GM19025 (cell line): ENCODE measurements around the gene PRKAB2.
"Not testable (repeated sequence)": the region's sequence is repeated elsewhere in the genome, so short reads cannot be mapped to it uniquely, and the experiment has no call there.

Experiments
- ATAC-seq: cut with Tn5 transposase; IDR thresholded peaks from one replicate; pipeline ENCODE4 v1.9.1; 2021; ENCODE audit warnings: mild to moderate bottlenecking, low read depth, moderate library complexity; ENCODE audit not compliant: unreplicated experiment

PRKAB2 gene

DNA sequence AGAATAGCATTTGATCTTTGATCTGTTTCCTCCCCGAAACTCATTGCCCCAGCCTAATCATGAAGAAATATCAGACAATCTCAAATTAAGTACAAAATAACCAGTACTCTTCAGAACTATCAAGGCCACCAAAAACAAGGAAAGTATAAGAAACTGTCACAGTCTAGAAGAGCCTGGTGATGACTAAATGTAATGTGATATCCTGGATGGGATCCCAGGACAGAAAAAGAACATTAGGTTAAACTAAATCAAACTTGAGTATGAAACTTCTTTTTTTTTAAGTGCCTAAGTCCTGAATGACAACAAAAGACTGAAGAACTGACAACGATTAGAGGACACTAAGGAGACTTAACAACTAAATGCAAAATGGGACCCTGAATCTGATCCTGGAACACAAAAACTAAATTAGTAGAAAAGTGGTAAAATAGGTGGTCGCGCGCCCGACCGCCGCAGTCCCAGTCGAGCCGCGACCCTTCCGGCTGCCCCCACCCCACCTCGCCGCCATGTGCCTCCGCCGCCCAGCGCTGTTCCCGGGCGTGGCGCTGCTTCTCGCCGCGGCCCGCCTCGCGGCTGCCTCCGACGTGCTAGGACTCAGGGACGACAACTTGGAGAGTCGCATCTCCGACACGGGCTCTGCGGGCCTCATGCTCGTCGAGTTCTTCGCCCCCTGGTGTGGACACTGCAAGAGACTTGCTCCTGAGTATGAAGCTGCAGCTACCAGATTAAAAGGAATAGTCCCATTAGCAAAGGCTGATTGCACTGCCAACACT, 5.5 kb upstream of the PRKAB2 start:
- ATAC-seq: no peak

- no peak for ATAC-seq
Observed at GRCh38 chr1:147171399-147172167, 687 bp downstream of the PRKAB2 start.

- ATAC-seq: no peak
Observed at GRCh38 chr1:147169840-147170674, 2.2 kb downstream of the PRKAB2 start.

DNA sequence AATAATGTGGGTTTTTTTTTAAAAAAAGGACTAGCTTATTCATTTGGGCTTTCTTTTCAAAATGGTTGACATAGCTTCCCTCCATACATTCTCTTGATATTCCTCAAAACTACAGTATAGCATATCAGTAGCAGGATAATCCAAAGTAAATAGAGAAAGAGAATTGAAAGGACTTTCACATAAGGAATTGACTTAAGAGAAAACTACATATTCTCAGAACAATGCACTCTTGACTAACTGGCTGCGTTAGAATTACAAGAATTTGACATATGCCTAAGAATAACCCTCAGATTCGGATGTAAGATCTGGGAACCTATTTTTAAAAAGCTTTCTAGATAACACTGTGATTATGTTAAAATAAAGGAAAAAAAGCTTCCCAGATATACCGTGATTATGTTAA, 3.1 kb downstream of the PRKAB2 start:
- ATAC-seq: no peak

GRCh38 chr1:147168626-147169058, 3.6 kb downstream of the PRKAB2 start:
- no peak for ATAC-seq

DNA sequence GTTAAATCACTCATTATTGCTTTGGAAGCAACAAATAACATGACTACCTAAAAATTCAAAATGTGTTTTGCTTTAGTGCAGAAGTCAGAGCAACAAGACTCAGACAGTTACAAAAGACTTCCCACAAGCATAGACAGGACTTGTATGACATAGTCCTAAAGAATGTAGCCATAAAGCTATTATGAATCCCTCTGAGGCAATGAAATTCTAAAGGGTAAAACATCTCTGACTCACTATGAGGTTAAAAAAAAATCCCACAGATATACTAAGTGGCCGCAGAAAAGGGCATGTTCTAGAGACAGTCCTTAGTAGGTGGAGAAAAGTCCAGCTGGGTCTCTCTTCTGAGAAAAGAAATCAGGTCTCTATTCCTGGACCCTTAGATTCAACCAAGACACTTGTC, 4.9 kb downstream of the PRKAB2 start:
- ATAC-seq: no peak

DNA sequence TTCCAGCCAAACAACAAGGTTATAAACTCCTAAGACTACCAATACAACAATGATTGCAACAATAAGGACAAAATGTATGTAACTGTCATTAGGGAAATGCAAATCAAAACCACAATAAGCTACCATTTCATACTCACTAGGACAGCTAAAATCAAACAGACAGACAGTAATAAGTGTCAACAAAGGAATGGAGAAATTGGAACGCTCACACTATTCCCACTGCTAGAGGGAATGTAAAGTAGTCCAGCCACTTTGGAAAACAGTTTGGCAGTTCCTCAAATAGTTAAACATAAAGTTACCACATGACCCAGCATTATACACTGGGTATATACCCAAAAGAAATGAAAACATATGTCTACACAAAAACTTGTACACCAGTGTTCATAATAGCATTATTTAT, 9.3 kb downstream of the PRKAB2 start:
- no peak for ATAC-seq

- ATAC-seq: no peak
Observed at GRCh38 chr1:147162093-147162492, 10.2 kb downstream of the PRKAB2 start.

DNA sequence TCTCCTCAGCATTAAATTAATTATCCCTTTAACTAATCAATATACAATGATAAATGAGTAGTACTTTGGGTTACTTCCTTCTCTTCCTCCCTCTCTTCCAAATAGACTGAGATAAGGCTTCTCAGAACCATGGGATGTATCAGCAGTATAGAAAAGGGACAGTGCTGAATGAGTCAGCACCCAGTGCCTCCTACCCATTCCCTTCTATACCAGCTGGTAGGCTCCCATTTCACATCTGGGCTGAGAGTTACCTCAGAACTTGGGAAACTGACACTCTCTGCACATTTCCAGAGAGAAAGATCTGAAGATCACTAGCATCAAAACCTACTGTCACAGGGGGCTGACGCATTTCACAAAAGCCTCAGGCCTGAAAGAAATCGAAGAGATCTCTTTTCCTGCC, 15.2 kb downstream of the PRKAB2 start:
- ATAC-seq: not testable (repeated sequence)

DNA sequence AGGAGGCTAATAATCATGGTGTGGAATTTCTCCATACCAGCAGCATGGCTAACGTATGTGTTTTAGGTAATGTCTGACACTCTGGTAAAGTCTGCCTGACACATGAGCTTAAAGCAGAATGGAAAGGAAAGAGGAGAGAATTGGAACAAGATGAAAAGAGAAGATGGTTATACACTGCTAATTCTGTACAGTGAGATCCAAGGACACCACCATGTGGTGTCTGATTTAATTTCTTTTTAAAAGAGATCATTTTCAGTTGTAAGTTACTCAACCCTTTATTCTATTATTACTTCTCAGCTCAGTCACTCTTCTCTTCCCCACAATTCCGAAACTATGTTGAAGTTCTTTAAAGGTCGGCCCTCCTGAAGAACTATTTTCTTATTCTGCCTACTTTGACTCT, 15.6 kb downstream of the PRKAB2 start:
- ATAC-seq: no peak

DNA sequence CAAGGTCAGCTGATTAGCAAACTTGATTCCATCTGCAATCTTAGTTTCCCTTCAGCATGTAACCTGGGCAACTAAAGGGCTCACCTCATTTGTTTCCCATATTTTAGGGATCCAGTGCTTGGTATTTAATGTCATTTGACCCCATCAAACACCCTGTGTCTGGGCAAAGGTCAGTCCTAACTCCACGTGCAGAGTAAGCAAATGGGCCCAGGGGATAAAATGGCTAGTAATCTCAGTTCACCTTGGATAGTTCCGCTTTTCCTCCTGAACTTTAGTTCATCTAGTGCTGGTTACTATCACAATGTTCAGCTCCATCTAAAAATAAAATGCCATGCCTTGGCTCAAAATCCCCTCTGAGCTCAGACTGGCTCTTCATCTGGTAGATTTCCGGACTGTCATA, 19.5 kb downstream of the PRKAB2 start:
- no peak for ATAC-seq

DNA sequence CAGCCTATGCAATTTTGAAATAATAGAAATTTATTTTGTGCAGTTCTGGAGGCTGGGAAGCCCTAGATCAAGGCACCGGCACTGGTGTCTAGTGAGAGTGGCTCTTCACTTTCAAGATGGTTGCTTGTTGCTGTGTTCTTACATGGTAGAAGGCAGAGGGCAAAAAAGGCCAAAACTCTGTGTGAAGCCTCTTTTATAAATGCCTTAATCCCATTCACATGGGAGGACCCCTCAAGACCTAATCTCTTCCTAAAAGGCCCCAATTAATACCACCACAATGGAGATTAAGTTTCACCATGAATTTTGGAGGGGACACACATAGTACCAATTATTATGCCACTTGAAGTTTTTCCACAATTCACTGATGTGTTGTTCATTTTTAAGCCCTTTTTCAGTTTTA, 21.0 kb downstream of the PRKAB2 start:
- no peak for ATAC-seq

DNA sequence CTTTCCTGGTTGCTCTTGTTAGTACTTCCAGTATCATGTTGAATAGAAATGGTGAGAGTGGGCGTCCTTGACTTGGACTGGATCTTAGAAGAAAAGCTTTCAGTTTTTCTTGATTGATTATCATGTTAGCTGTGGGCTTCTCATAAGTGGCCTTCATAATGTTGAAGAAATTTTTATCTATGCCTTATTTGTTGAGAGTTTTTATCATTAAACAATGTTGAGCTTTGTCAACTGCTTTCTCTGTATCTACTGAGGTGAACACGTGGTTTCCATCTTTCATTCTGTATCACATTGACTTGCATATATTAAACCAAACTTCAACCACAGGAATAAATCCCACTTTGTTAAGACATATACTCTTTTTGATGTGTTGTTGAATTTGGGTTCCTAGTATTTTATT, 29.4 kb downstream of the PRKAB2 start:
- no peak for ATAC-seq

- ATAC-seq: not testable (repeated sequence)
Observed at GRCh38 chr1:147130721-147131120, 41.5 kb downstream of the PRKAB2 start.

GRCh38 chr1:147129116-147129873, 43.0 kb downstream of the PRKAB2 start:
- ATAC-seq: no peak

DNA sequence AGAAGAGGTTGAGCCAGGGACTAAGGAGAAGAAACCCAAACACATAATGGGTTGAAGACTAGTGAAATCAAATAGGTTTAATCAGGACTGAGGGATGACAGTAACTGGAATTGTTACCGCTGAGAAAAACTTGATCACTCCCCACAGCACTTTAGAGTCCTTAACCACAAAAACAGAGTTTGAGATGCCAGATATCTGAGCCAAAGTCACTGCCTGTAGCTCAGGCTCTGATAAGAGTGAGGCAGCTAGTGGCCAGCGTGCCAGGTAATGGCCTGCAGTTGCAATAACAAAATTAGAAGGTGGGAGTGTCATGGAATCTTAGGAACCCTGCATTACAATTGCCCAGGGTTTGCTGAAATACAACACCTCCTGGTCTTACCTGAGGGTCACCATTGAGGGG, 48.0 kb downstream of the PRKAB2 start:
- no peak for ATAC-seq

DNA sequence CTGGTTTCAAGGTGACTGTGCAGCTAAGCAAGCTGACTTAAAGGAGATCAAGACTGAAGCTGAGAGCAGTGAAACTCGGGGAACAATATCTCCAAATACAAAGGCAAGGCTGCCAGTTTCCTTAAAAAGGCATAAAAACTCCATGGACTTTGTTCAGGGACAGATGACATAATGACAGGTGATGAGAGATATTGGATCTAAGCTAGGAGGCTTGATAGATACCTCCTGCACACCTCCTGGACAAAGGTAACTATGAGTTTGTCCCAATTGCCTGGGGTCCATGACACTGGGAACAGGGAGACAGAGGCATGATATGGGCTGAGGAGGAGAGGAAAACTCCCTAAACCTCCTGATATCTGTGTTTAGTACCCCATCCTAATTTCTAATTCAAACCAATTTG, 55.2 kb downstream of the PRKAB2 start:
- no peak for ATAC-seq

DNA sequence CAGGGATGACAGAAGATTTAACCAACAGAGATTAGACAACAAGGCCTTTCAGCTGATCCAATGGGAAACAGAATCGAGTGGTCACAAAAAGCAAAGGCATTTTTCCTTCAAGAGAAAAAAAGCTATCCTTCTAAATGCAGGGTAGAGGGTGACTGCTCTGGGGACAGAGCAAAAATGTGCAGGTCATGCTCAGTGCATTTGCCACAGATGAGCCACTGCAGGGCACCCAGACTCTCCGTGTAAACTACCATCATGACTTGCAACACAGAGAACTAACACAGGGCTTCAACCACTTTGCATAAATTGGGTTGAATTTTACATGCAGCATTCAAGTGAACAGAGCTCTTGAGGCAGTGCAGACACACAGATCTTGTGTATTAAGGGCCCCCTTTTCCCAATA, 56.8 kb downstream of the PRKAB2 start:
- ATAC-seq: no peak

DNA sequence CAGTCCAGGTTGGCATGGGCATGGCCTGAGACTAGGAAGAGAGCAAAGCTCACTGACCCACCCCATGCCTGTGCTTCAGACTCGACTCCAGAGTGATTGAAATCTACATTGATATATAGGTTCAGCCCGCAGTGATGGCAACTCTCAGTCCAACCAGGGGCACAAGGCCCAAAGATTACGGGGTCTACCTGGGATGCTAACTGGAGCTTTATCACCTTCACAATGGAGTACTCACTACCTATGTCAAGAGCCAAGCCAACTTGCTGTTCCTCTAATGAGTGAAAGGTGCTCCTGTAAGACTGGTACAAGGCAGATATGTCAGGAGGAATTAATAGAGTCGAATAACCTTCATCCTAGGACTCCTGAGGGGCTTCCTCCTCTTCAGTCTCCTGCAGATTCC, 57.2 kb downstream of the PRKAB2 start:
- ATAC-seq: not testable (repeated sequence)

GRCh38 chr1:147114353-147114752, 57.9 kb downstream of the PRKAB2 start:
- ATAC-seq: not testable (repeated sequence)
